ENCODE results near the gene SRD5A2.
"Not testable (repeated sequence)": the region's sequence is repeated elsewhere in the genome, so short reads cannot be mapped to it uniquely, and the experiment has no call there.

Gene SRD5A2

DNA sequence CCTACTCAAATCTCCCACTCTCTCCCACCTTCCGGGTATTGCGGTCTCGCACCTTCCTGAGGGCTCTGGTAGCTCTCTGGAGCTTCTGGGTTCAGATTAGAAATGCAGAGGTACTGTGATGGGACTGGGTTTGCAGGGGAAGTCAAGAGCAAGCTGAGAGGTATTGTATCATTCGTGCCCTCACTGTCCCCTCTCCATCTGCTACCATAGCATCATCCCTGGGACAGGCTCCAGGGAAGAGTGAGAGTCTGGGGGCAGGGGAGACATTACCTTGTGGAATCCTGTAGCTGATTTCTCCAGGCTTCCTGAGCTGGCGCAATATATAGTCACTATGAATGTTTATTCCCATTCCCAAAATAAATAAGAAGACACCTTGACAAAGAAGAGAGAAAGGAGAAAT is 49.6 kb downstream of the SRD5A2 start:
- DNase-seq, result no peak

DNA sequence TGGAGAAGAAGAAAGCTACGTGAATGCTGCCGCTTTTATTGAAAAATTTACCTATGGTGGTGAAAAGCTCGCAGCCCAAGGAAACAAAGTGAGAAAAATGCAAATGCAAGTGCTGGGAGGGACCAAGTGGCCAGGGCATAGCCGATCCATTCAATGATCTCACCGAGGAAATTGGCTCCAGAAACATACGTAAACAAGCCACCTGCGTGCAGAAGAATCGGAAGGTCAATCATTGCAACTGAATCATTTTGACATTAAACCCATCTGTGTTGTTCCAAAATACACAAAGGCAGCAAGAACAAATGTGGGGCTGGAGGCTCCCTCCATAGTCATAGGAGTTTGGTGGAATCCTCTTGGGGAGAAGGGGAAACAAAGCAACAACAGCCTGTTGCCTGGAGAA is 51.5 kb downstream of the SRD5A2 start:
- DNase-seq, result no peak

DNA sequence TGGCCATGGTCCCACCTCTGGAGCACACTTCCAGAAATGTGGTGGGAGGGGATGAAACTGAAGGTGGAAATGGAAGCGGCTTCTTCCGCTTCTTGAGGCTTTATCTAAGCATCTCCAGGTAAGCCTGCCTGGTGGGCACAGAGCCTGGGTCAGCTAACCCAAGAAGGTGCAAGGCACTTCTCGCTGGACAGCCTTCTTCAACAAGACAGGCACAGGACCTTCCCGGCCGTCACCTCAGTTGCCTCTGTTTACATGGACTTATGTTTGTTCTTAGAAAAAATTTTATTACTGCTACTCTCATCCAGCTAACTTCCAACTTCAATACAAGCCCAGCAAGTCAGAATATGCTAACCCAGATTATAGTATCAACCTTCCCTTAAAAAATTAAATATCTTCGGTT is 51.9 kb downstream of the SRD5A2 start:
- DNase-seq, result no peak

DNA sequence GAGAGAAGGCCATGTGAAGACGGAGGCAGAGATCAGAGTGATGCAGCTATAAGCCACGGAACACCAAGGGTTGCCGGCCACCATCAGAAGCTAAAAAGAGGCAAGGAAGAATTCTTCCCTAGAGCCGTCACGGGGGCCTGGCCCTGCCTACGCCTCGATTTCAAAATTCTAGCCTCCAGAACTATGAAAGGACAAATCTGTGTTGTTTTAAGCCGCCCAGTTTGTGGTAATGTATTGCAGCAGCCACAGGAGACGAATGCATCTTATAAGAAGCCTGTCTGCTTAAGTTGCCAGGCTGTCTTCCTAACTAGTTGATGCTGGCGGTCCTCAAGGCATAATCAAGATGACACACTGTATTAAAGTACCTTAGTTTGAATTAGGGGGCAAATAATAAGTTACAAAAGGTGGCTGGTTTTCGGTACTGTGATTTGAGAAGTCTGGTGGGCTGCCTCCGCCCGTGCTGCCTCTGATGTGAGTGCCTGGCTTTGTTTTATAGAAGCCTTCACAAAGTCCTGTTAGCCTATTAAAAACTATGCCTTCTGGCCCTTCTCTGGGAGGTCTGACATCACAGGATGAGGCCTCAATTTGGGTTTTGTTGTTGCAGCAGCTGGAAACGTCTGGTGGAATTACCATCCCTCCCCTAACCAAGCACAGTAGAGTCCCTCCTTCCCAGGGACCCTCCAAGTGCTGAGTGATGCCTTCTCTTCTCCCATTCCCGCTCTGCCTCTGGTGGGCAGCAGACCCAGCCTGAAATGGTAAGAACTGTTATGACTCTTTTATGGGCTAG is 53.6 kb downstream of the SRD5A2 start:
- DNase-seq, result no peak

DNA sequence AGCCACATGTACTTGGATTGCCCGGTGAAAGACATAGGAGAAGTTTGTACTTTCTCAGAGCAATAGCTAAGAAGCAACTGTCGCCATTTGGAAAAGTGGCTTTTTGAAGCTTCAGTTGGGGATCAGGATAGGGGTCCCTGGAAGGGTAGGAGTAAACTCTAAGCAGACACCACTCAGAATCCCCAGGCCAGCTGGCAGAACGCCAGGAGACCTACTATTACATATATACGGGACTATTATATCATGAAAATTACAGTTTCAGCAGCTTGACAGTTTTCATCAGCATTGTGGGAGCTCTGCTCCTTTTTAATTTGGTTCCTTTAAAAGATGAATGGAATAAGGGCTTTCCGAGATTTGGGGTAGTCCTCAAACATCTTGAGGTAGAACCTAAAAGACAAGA is 54.9 kb downstream of the SRD5A2 start:
- DNase-seq, result no peak

DNA sequence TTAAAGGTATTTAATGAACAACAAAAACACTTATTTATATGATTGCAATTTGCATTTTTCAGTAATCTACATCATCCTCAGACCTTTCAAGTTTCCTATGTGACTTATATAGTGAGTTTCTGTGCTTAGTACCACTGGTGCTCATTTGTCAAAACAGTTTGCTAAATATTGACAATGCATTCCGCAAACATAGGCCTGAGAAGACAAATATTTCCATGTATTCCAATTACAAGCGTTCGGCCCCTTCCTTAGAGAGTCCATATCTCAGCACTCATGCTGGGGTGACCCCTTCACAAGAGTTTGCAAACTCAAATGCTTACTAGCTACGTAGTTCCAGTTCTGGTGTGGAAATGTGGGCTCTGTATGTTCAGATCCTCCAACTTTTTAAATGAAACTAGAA is 56.1 kb downstream of the SRD5A2 start:
- DNase-seq, result no peak

DNA sequence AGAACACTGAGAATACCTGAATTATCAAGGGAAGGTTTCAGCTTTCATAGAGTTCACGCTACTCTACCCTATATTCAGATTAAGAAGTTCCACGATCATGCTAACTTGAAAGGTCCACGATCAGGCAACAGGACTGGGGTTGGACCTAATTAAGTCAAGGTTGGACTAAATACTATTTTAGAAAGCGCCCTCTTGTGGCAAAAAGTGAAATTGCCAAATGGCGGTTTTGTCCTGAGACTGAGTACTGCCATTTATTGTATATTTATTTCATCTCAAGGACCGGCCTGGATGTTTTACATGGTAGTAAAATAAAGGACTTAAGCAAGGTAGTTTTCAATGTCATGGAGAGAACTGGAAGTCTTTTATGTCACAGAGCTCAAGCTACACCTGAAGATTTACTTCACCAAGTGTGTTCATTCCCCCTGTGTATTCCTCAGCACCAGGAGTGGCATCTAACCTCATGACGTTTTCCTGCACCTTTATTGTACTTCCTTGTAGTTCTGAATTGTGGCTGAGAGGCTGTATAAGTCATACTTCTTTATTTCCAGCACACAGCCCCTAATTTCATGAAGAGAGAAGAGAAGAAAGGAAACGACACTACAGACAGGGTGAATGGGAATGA is 56.8 kb downstream of the SRD5A2 start:
- DNase-seq, result no peak

DNA sequence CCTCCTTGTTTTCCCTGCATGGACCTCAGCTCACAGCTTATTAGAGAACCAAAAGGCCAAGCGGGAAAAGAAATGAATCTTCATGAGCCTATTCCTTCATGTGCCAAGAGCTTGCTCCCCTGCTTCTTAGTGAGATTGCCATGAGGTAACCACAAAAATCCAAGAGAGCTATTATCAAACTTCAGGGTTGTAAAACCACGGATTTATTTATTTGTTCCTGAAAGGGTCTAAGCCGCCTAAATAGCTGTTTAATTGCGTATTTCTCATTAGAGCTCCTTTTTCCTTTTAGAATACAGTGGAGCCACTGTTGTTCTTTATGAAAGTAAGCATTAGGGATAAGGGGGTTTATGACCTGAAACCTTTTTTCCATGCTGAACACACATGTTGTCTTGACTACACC is 58.0 kb downstream of the SRD5A2 start:
- peak; percentile 38 for DNase-seq

DNA sequence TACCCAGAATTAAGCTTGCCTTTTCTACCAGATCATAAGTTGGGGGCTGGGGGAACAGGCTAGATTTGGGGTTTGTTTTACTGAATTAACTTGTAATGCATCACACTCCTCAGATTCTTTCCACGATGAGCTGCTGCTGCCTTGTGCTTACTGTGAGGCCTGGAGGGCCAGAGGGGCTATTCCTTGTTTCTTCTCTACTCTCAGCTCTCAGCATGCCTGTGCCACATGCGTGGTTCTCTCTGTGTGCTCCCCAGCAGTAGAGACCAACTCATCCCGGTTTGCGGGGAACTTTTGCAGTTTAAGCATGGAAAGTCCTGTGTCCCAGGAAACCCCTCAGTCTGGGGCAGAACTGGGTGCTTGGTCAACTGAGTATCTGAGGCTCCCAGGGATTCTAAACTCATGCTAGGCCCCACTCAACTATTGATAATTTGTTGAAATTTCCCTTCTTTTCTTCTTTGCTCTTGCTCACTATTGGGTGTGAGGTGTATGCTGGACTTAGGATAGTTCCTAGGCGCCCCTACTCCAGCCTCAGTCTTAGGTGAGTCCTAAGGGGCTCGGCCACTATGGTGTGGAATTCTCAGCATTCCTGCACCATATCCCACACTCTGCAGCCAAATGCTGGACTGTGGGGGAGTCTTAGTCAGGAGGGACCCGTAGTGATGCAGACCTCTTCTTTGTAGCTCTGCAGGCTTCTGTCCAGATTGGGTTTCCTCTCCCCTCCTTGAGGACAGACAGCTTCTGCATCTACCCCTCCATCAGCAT is 63.1 kb downstream of the SRD5A2 start:
- no peak for DNase-seq

DNA sequence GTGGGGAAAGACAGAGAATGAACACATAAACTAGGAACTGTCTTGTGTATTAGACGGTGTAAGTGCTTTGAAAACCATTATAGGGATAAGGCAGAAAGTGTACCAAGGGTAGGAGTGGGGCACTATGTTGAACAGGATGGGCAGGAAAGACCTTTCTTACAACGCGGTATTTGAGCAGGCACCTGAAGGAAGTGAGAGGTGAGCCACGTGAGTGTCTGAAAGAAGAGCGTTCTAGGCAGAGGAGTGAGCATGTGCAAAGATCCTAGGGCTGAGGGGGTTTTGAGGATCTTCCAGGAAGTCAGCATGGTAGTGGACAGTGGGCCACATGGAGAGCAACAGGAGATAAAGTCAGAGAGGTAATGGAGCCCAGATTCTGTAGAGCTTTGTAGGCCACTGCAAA is 65.2 kb downstream of the SRD5A2 start:
- DNase-seq, result no peak

DNA sequence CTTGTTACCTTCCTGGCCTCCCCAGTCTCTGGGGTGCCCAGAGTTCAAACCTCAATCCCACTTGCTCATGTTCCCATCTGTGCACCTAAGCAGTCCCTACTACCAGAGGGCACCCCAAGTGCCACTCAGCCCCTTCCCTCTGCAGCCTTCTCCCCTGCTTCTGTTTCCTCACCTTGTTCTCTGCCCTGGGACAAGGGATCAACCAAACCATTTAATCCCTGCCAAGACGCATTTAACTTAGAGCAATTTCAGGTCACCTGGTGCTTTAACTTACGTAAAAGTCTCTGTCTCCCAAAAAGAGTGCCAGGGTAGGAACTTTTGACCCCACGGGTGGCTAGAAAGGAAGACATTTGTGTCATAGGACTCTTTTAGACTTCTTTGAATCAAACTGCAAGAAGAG is 67.2 kb downstream of the SRD5A2 start:
- DNase-seq, result no peak

DNA sequence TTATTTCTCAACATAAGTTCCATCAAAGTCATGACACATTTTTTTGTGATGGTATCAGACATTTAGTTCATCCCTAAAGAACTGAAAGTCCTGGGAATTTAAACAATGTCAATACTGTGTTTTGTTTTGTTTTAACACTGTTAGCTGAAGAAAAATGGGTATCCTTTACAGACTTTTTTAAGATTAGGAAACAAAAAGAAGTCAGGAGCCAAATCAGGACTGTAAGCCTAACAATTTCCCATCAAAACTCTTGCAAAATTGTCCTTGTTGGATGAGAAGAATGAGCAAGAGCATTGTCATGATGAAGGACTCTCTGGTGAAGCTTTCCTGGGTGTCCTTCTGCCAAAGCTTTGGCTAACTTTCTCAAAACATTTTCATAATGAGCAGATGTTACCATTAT is 69.4 kb downstream of the SRD5A2 start:
- DNase-seq, result no peak

DNA sequence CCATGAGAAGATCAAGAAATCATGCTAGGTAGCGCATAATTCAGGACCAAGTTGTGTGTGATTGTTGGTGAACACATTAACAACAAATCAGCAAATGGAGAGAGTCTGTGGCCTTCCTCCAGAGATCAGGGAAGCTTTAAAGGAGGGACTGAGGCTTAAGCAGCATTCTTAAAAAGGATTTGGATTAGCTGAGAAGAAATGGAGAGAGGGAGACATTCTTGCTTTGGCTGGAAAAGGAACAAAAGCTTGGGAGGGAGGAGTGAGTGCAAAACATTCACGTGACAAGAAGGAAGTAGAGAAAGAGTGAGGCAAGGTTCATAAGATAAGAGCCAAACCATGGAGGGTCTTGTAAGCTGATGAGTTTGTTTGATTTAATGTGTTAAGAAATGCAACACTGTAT is 75.6 kb downstream of the SRD5A2 start:
- DNase-seq, result no peak

DNA sequence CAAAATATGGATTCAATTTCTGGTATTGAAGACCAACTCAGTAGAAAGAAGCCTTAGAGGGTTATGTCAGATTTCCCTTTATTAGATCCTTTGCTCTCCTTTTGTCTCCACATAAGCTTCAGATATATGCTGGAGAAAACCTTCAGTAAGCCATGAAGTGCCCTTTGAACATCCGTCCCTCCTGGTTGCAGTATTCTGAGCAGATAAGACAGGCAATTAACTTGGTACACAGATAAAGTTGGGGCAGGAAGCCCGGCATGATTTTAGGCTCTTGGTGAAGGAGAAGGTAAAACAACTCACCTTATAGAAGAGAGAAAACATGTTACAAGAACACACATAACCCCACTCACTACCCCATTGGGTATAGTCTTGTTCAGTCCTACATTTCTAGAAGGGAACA is 76.4 kb downstream of the SRD5A2 start:
- no peak for DNase-seq

DNA sequence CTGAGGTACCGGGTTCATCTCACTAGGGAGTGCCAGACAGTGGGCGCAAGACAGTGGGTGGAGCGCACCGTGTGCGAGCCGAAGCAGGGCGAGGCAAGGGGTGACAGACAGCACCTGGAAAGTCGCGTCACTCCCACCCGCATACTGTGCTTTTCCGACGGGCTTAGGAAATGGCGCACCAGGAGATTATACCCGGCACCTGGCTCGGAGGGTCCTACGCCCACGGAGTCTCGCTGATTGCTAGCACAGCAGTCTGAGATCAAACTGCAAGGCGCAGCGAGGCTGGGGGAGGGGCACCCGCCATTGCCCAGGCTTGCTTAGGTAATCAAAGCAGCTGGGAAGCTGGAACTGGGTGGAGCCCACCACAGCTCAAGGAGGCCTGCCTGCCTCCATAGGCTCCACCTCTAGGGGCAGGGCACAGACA is 84.3 kb downstream of the SRD5A2 start:
- DNase-seq, result not testable (repeated sequence)

DNA sequence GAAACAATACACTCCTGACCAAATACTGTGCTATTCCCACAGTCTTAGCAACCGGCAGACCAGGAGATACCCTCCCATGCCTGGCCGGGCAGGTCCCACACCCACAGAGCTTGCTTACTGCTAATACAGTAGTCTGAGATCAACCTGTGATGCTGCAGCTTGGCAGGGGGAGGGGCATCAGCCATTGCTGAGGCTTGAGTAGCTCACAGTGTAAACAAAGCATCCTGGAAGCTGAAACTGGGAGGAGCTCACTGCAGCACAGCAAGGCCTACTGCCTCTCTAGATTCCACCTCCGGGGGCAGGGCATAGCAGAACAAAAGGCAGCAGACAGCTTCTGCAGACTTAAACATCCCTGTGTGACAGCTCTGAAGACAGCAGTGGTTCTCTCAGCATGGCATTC is 91.4 kb downstream of the SRD5A2 start:
- DNase-seq, result not testable (repeated sequence)

DNA sequence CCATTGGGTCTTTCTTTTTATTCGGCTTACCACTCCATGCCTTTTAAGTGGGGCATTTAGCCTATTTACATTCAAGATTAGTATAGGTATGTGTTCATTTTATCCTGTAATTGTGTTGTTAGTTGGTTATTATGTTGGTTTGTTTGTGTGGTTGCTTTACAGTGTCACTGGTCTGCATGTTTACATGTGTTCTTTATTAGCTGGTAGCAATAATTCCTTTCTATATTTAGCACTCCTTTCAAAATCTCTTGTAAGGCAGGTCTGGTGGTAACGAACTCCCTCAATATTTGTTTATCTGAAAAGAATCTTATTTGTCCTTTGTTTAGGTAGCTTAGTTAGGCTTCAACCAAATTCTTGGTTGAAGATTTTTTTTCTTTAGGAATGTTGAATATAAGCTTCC is 97.5 kb downstream of the SRD5A2 start:
- DNase-seq, result no peak

DNA sequence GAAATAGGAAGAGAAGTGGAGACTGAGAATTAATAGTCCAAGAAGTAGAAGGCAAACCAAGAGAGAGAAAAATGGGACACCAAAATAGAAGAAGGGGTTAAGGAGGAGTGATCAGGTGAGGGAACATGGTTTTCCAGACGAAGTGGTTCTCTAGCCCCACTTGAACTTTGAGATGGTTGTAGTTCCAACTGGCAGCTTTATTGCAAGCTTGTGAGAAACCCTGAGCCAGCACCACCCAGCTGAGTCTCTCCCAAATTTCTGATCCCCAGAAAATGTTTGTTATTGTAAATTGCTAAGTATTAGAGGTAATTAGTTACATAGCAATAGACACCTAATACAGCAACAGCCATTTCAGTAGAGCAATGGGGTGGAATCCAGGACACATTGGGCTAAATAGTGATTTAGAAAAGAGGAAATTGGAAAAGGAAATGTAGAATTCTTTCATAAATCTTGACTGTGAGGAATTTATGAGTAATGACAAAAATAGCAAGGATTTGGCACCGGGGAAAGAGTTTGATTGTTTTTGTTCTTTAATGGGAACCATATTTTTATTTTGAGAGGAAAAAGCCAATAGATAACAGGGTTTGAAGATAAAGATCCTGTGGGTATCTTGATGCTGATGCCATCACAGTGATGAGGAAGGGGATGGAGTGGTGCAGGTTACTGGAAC is 104.1 kb downstream of the SRD5A2 start:
- DNase-seq, result no peak

DNA sequence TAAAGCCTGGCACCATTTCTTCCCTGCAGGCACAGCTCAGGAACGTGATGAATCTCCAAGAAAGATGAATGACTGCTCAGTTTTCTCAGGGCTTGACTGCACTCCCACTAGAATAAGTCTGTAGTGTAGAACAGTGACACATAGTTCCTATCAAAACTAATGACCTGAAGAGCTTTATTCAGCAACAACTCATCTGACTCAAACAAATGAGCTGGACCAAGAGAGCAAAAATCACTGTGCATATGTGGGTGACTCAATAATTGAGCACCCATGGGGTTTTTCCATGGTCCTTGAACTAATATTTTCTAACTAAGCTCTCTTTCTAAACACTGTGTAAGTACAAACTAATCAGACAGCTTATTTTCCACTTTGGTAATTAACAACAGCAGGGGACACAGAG is 105.0 kb downstream of the SRD5A2 start:
- no peak for DNase-seq

DNA sequence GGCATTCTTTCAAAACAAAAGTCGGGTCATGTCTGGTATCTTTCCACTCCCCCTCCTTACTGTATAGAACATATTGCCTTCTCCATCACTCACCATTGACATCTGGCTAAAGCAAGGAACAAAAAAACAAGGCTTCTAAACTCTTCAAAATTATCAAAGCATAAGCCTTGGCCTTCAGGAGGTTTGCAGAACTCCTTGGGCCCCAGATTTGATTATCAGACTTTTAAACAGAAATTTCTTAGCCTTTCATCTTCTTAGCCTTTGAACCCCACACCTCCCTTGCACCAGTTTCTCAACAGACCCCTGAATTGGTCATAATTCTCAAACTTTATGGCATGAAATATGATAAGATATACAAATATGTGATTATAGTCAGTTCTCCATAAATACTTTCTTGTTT is 106.4 kb downstream of the SRD5A2 start:
- no peak for DNase-seq

Data from DMS79 (cell line).